Muscle of leg (tissue), 11 donors: Measurements from ENCODE around the gene KCNQ1. TPM values are rescaled to one million over a fixed set of nuclear protein-coding genes. Genes with fewer than 3 reads are reported as not detected.
A peak's percentile ranks its signal among the peaks of the same experiment; 100 is the strongest.

Experiments used
- DNase-seq: peaks from one replicate; pipeline ENCODE4 v3.0.0; 2013
- H3K27ac ChIP-seq: one replicate; pipeline ENCODE4 v1.5.1; 2013; ENCODE audit warnings: mild to moderate bottlenecking, low read length, control low read depth
- H3K27me3 ChIP-seq: one replicate; pipeline ENCODE4 v1.6.1; 2013; ENCODE audit warnings: low read length; ENCODE audit not compliant: control insufficient read depth, insufficient read depth
- H3K36me3 ChIP-seq: one replicate; pipeline ENCODE4 v1.6.1; 2013; ENCODE audit warnings: low read length; ENCODE audit not compliant: control insufficient read depth, insufficient read depth
- H3K4me1 ChIP-seq: one replicate; pipeline ENCODE4 v1.6.1; 2013; ENCODE audit warnings: low read length; ENCODE audit not compliant: control insufficient read depth, insufficient read depth
- H3K4me3 ChIP-seq: one replicate; pipeline ENCODE4 v1.5.1; 2013; ENCODE audit warnings: low read length, control low read depth
- H3K9me3 ChIP-seq: replicated peaks from 2 replicates; pipeline ENCODE4 v1.6.1; 2013; ENCODE audit warnings: low read depth, low read length; ENCODE audit not compliant: control insufficient read depth
- WGBS: methylation state at CpG from one replicate; pipeline ENCODE4 v1.1.5; 2013; ENCODE audit warnings: missing lambda C conversion rate; ENCODE audit not compliant: insufficient coverage; 5-methylcytosine and 5-hydroxymethylcytosine counted together
- polyA plus RNA-seq, 8 donors: library from polyadenylated mRNA; unstranded; fragments of 120-200 nt; gene quantifications; one replicate each; pipeline versions ENCODE4 v1.2.1 to v1.2.3, GENCODE V29; 2013; ENCODE audit warnings: inconsistent platforms in 1 of 8, low replicate concordance in 1 of 8; ENCODE audit not compliant: insufficient read length in 8 of 8, insufficient read depth in 1 of 8
- total RNA-seq: library from RNA; stranded (reverse); fragments of 120-200 nt; gene quantifications from one replicate; pipeline ENCODE4 v1.2.4, GENCODE V29; 2013

KCNQ1 gene
- total and polyA plus RNA-seq, 9 donors = 0.84 to 4.1 (median 2.6) TPM

- under 1% methylated on average over 45 of the region's 55 CpGs for WGBS
- peaks cover 58% of the 10 kb centered on the region for H3K36me3 ChIP-seq
- DNase-seq = no peak
Observed at GRCh38 chr11:2400762-2401435, 43.9 kb upstream of the KCNQ1 start.

GRCh38 chr11:2401436-2401984 lies 43.3 kb upstream of the KCNQ1 start:
- Histone ChIP-seq H3K27me3 (no peaks in the 10 kb centered on the region), H3K9me3 (no peaks in the 10 kb centered on the region), H3K4me1 (peaks cover 30% of the 10 kb centered on the region), H3K4me3 (peak overlapping the region; percentile 93), H3K36me3 (peaks cover 52% of the 10 kb centered on the region), H3K27ac (peak overlapping the region; percentile 100)
- DNase-seq = no peak
- 42% methylated on average over 12 of the region's 12 CpGs for WGBS

More at GRCh38 chr11:2400762-2401435, 43.9 kb upstream of the KCNQ1 start:
- Histone ChIP-seq H3K4me1 (peaks cover 30% of the 10 kb centered on the region), H3K4me3 (peak overlapping the region; percentile 93), H3K9me3 (no peaks in the 10 kb centered on the region), H3K27me3 (no peaks in the 10 kb centered on the region), H3K27ac (peak overlapping the region; percentile 100)

- Histone ChIP-seq H3K27ac (no peak overlapping the region), H3K27me3 (no peaks in the 10 kb centered on the region), H3K9me3 (no peaks in the 10 kb centered on the region), H3K36me3 (peaks cover 46% of the 10 kb centered on the region), H3K4me1 (peaks cover 30% of the 10 kb centered on the region), H3K4me3 (no peak overlapping the region)
- no peak for DNase-seq
- WGBS = 84% methylated on average over 9 of the region's 13 CpGs
Observed at GRCh38 chr11:2402106-2402505, 42.7 kb upstream of the KCNQ1 start.

GRCh38 chr11:2402890-2403645 lies 41.7 kb upstream of the KCNQ1 start:
- Histone ChIP-seq H3K4me1 (peaks cover 30% of the 10 kb centered on the region), H3K9me3 (no peaks in the 10 kb centered on the region), H3K27ac (no peak overlapping the region), H3K36me3 (peaks cover 37% of the 10 kb centered on the region), H3K27me3 (no peaks in the 10 kb centered on the region), H3K4me3 (no peak overlapping the region)
- no peak for DNase-seq
- WGBS = 85% methylated on average over 29 of the region's 31 CpGs

GRCh38 chr11:2404735-2405196 lies 40.0 kb upstream of the KCNQ1 start:
- DNase-seq = no peak
- Histone ChIP-seq H3K4me1 (peaks cover 19% of the 10 kb centered on the region), H3K27ac (no peak overlapping the region), H3K9me3 (no peaks in the 10 kb centered on the region), H3K36me3 (peaks cover 28% of the 10 kb centered on the region), H3K4me3 (no peak overlapping the region), H3K27me3 (peaks cover 12% of the 10 kb centered on the region)
- WGBS = 71% methylated on average over 11 of the region's 12 CpGs

GRCh38 chr11:2406451-2406850 lies 38.4 kb upstream of the KCNQ1 start:
- H3K36me3 ChIP-seq = peaks cover 28% of the 10 kb centered on the region
- no peak overlapping the region for H3K4me3 ChIP-seq
- no peak for DNase-seq
- H3K27me3 ChIP-seq = peaks cover 23% of the 10 kb centered on the region
- H3K9me3 ChIP-seq = no peaks in the 10 kb centered on the region
- peaks cover 17% of the 10 kb centered on the region for H3K4me1 ChIP-seq
- H3K27ac ChIP-seq = no peak overlapping the region
- 87% methylated on average over 14 of the region's 14 CpGs for WGBS

- DNase-seq = no peak
- H3K27me3 ChIP-seq = peaks cover 23% of the 10 kb centered on the region
- 86% methylated on average over 24 of the region's 24 CpGs for WGBS
Observed at GRCh38 chr11:2406878-2407410, 37.9 kb upstream of the KCNQ1 start.

GRCh38 chr11:2408671-2409070 lies 36.1 kb upstream of the KCNQ1 start:
- DNase-seq = no peak
- H3K27ac ChIP-seq = no peak overlapping the region
- H3K4me1 ChIP-seq = peaks cover 14% of the 10 kb centered on the region
- H3K27me3 ChIP-seq = peaks cover 23% of the 10 kb centered on the region
- H3K9me3 ChIP-seq = no peaks in the 10 kb centered on the region
- peaks cover 7% of the 10 kb centered on the region for H3K36me3 ChIP-seq
- 79% methylated on average over 3 of the region's 11 CpGs for WGBS
- H3K4me3 ChIP-seq = no peak overlapping the region

More at GRCh38 chr11:2406878-2407410, 37.9 kb upstream of the KCNQ1 start:
- Histone ChIP-seq H3K4me3 (no peak overlapping the region), H3K27ac (no peak overlapping the region), H3K4me1 (peaks cover 12% of the 10 kb centered on the region), H3K36me3 (peaks cover 23% of the 10 kb centered on the region), H3K9me3 (no peaks in the 10 kb centered on the region)

- H3K27me3 ChIP-seq = peaks cover 23% of the 10 kb centered on the region
- no peak overlapping the region for H3K27ac ChIP-seq
- no peaks in the 10 kb centered on the region for H3K9me3 ChIP-seq
- DNase-seq = no peak
- peaks cover 2% of the 10 kb centered on the region for H3K36me3 ChIP-seq
- peaks cover 17% of the 10 kb centered on the region for H3K4me1 ChIP-seq
- WGBS = 48% methylated on average over 6 of the region's 16 CpGs
- no peak overlapping the region for H3K4me3 ChIP-seq
Observed at GRCh38 chr11:2409126-2409525, 35.7 kb upstream of the KCNQ1 start.
